ENCODE measurements around the gene HOXA3. TPM values are rescaled to one million over a fixed set of nuclear protein-coding genes. Genes with fewer than 3 reads are reported as not detected.

The HOXA3 gene
- total and polyA plus RNA-seq, 9 of the 15 experiments (the other 6 are each of a cell fraction or from before 2014, with no cell fraction given), result 0.04 to 0.13 TPM; not detected in 7

GRCh38 chr7:27133409-27134231 is 18.8 kb downstream of the HOXA3 start:
- CTCF ChIA-PET (ENCODE audit: low intra/inter-chr PET ratio), result no interaction called here
- in situ Hi-C loops (cut with MboI), result no loop called here
- BruUV-seq (replicated peaks), result no TSS peak
- POLR2A ChIA-PET, result no interaction called here
- no peak overlapping the region for H2AFZ ChIP-seq (ENCODE audit: low read depth, low read length)
- ATAC-seq (no peak), DNase-seq (ENCODE audit: extremely low read depth in 1 of 4, low spot score in 3 of 4) (no peak), FAIRE-seq (no peak)
- H4K20me1 ChIP-seq (replicated peaks; ENCODE audit: control insufficient read depth, insufficient read depth, low read length), result no peaks in the 10 kb centered on the region
- 4% methylated on average over 18 of the region's 18 CpGs for WGBS (ENCODE audit: insufficient coverage, low coverage, missing lambda C conversion rate)
- H3K4me2 ChIP-seq (ENCODE audit: insufficient read depth, low read length), result no peak overlapping the region
- no peak for TF ChIP-seq NR2F6 (CRISPR knock-in tag; IDR thresholded peaks at IDR 0.05)
- TF ChIP-seq SMC3 (conservative IDR thresholded peaks at IDR 0.05; ENCODE audit: insufficient read depth, low read depth, low read length), result no peak
- TF ChIP-seq ZNF644 (tag; IDR thresholded peaks at IDR 0.05; ENCODE audit: low read depth), result no peak
- TF ChIP-seq THAP12 (CRISPR knock-in tag; IDR thresholded peaks at IDR 0.05), result no peak
- TF ChIP-seq DACH1 (IDR thresholded peaks at IDR 0.05; ENCODE audit: partially characterized antibody), result no peak
- no peak for TF ChIP-seq FOXO4 (CRISPR knock-in tag; IDR thresholded peaks at IDR 0.05)
- TF ChIP-seq RHOXF2B (CRISPR knock-in tag; conservative IDR thresholded peaks at IDR 0.05), result no peak
- no peak for TF ChIP-seq TAF7 (tag; IDR thresholded peaks at IDR 0.05)
- no peak overlapping the region for H3K9ac ChIP-seq (ENCODE audit: insufficient read depth in 1 of 2, low read depth in 2 of 2, low read length in 2 of 2)
- no peak overlapping the region for H3K4me3 ChIP-seq
- no peaks in the 10 kb centered on the region for H3K9me1 ChIP-seq (ENCODE audit: control insufficient read depth, insufficient read depth, low read length)
- peaks cover 0 to 7% of the 10 kb centered on the region in 2 experiments; a peak in 1 of 5 replicates for H3K4me1 ChIP-seq (replicated peaks in 1 of 2; ENCODE audit: control insufficient read depth in 2 of 2, insufficient read depth in 2 of 2, low read length in 2 of 2)
- H3K27me3 ChIP-seq (ENCODE audit: control insufficient read depth in 2 of 2, insufficient read depth in 2 of 2, low read length in 2 of 2), result peaks cover 26 to 33% of the 10 kb centered on the region in 2 experiments
- H3K79me2 ChIP-seq (ENCODE audit: control insufficient read depth, insufficient read depth, low read length), result no peaks in the 10 kb centered on the region
- H3K9me3 ChIP-seq (replicated peaks; ENCODE audit: control insufficient read depth, insufficient read depth, low read depth, low read length), result no peaks in the 10 kb centered on the region
- H3K27ac ChIP-seq (ENCODE audit: extremely low read depth, low read depth, low read length), result no peak overlapping the region
- no peaks in the 10 kb centered on the region for H3K36me3 ChIP-seq (ENCODE audit: control insufficient read depth, insufficient read depth, low read length)
- intact Hi-C loops (cut with micrococcal nuclease), result no loop called here

All from K562 (cell line).